Heart right ventricle (tissue), 16 donors: ENCODE results near the gene E2F4. TPM values are rescaled to one million over a fixed set of nuclear protein-coding genes. Genes with fewer than 3 reads are reported as not detected.

Experiments used
- ATAC-seq, 8 donors: fragments of 200-7000 bp; cut with Tn5 transposase; one replicate each; pipeline ENCODE4 v1.9.1; 2020; ENCODE audit warnings: mild to moderate bottlenecking in 8 of 8, moderate library complexity in 8 of 8, moderate number of reproducible peaks in 1 of 8
- DNase-seq, 2 donors: peaks; one replicate each; pipeline ENCODE4 v3.0.0-alpha.2; 2020
- H3K27ac ChIP-seq, 10 donors: fragments of 200-600 bp; sonication (generic) in 2 of 10; one replicate each; pipeline versions ENCODE4 v1.5.0 to v1.8.0; 2020 to 2022; ENCODE audit warnings: mild to moderate bottlenecking in 3 of 10
- H3K27me3 ChIP-seq, 7 donors: fragments of 200-600 bp; one replicate each; pipeline ENCODE4 v1.8.0; 2021 to 2022; ENCODE audit warnings: mild to moderate bottlenecking in 2 of 7
- H3K36me3 ChIP-seq, 9 donors: fragments of 200-600 bp; sonication (generic) in 1 of 9; one replicate each; pipeline versions ENCODE4 v1.5.0 to v1.8.0; 2020 to 2022; ENCODE audit warnings: mild to moderate bottlenecking in 2 of 9
- H3K4me1 ChIP-seq, 9 donors: fragments of 200-600 bp; sonication (generic) in 1 of 9; one replicate each; pipeline versions ENCODE4 v1.5.0 to v1.8.0; 2020 to 2022; ENCODE audit warnings: mild to moderate bottlenecking in 4 of 9
- H3K4me3 ChIP-seq, 10 donors: fragments of 200-600 bp; sonication (generic) in 2 of 10; one replicate each; pipeline versions ENCODE4 v1.5.0 to v1.8.0; 2020 to 2022; ENCODE audit warnings: mild to moderate bottlenecking in 7 of 10, moderate library complexity in 2 of 10
- H3K9me3 ChIP-seq, 11 donors: fragments of 200-600 bp in 10 of 11; sonication (generic) in 2 of 11; one replicate each; pipeline versions ENCODE4 v1.5.0 to v1.8.0; 2013 to 2022; ENCODE audit warnings: mild to moderate bottlenecking in 2 of 11, control low read depth in 1 of 11, moderate library complexity in 1 of 11
- WGBS, 2 donors: extraction: QIAGEN DNeasy Blood & Tissue Kit; methylation state at CpG; one replicate each; pipeline ENCODE4 v1.1.7; 2013; ENCODE audit warnings: inconsistent platforms in 1 of 2; 5-methylcytosine and 5-hydroxymethylcytosine counted together
- intact Hi-C, 10 donors: fragments of 100-400 bp; cut with DNase I; formaldehyde crosslinking; loops; one replicate each; pipeline versions ENCODE4 v1.11.1 to v1.14.2; 2022
- polyA plus RNA-seq, 2 donors: library from polyadenylated mRNA; stranded (reverse); fragments of 200-250 nt; gene quantifications; one replicate each; pipeline ENCODE4 v1.2.3, GENCODE V29; 2013
- total RNA-seq, 10 donors: library from RNA; stranded (reverse); fragmentation: NEBNext Ultra II Directional in 3 of 10; extraction: Animal tissue kit (Norgen Biotek cat#: 25700) in 3 of 10; gene quantifications; one replicate each; pipeline versions ENCODE4 v1.2.1 to v1.2.4, GENCODE V29; 2021 to 2023
- TF ChIP-seq, protein P1 (sequence below), 9 donors: fragments of 200-600 bp; sonication (generic) in 2 of 9; IDR thresholded peaks; one replicate each; pipeline versions ENCODE4 v1.5.0 to v1.8.0; 2021 to 2022; ENCODE audit warnings: antibody characterized with exemption in 9 of 9, mild to moderate bottlenecking in 5 of 9, moderate library complexity in 1 of 9
- donor health status: Arrhythmogenic right ventricular cardiomyopathy.
- donor health status: ischemic (EF 13 %, LVEDD 7.1; RV severe dilation, severe dysfunction).
- donor health status: healthy with polysubstance abuse.
- donor health status: DM: no; HTN: yes; CAD: no.
- donor health status: DM: no; HTN: no; CAD: no.
- donor health status: ischemic (EF 25% LVEDD 6.9; RV normal size, moderate dysfunction).
- donor health status: ischemic (EF 25% LVEDD 5.7; RV mildly dilated, moderate dysfunction).
- donor health status: healthy.
- donor health status: DM: yes; HTN: yes; CAD: no.
- donor health status: Ischemic cardiomyopathy.
- donor health status: ischemic (EF 35%, LVEDD 5.7; RV mildly dilated, moderate dysfunction).
- donor health status: nonischemic (EF 11% LVEDD 7.7; RV severe dilation, severe dysfunction).
- donor health status: DM: yes; HTN: yes; CAD: no.
- donor health status: PGD.
- donor health status: ischemic (EF 29% LVEDD 5.4; RV normal size, mild dysfunction).
- donor health status: nonischemic (EF 23%, LVEDD 6.1; RV moderate dilation, normal function).

Gene E2F4
- total and polyA plus RNA-seq, 12 donors: 21.9 to 45.6 (median 29.8) TPM

DNA sequence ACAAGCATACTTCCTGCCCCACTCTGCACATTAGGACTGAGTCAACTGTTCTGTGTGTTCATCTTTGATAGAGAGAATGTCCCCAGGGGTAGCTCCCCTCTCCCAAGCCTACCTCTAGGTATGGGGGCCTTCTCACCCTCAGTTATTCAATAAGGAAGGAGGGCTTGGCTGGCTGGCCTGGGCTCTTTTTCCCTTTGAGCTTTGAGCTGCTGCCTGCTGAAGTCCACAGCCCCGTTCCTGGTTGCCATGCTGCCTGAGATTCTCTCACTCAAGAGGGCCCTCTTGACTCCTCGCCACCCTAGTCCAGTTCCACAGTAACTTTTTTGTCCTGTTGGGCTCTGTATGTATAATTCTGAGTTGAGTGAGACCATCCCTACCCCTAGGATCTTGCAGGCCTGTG lies 46.2 kb upstream of the E2F4 start:
- Histone ChIP-seq H3K4me1 (peaks cover 0 to 15% (median 3%) of the 10 kb centered on the region in 9 donors), H3K4me3 (no peak overlapping the region), H3K27me3 (peaks cover 0 to 17% (median 0%) of the 10 kb centered on the region in 7 donors), H3K9me3 (no peaks in the 10 kb centered on the region), H3K27ac (no peak overlapping the region), H3K36me3 (peaks cover 0 to 89% (median 48%) of the 10 kb centered on the region in 9 donors)
- intact Hi-C loops: no loop called here
- DNase-seq (no peak), ATAC-seq (no peak)
- WGBS, 2 donors: 82 to 100% methylated on average over 2 of the region's 2 CpGs
- TF ChIP-seq, protein P1, sequence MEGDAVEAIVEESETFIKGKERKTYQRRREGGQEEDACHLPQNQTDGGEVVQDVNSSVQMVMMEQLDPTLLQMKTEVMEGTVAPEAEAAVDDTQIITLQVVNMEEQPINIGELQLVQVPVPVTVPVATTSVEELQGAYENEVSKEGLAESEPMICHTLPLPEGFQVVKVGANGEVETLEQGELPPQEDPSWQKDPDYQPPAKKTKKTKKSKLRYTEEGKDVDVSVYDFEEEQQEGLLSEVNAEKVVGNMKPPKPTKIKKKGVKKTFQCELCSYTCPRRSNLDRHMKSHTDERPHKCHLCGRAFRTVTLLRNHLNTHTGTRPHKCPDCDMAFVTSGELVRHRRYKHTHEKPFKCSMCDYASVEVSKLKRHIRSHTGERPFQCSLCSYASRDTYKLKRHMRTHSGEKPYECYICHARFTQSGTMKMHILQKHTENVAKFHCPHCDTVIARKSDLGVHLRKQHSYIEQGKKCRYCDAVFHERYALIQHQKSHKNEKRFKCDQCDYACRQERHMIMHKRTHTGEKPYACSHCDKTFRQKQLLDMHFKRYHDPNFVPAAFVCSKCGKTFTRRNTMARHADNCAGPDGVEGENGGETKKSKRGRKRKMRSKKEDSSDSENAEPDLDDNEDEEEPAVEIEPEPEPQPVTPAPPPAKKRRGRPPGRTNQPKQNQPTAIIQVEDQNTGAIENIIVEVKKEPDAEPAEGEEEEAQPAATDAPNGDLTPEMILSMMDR (IDR thresholded peaks at IDR 0.05): no peak

DNA sequence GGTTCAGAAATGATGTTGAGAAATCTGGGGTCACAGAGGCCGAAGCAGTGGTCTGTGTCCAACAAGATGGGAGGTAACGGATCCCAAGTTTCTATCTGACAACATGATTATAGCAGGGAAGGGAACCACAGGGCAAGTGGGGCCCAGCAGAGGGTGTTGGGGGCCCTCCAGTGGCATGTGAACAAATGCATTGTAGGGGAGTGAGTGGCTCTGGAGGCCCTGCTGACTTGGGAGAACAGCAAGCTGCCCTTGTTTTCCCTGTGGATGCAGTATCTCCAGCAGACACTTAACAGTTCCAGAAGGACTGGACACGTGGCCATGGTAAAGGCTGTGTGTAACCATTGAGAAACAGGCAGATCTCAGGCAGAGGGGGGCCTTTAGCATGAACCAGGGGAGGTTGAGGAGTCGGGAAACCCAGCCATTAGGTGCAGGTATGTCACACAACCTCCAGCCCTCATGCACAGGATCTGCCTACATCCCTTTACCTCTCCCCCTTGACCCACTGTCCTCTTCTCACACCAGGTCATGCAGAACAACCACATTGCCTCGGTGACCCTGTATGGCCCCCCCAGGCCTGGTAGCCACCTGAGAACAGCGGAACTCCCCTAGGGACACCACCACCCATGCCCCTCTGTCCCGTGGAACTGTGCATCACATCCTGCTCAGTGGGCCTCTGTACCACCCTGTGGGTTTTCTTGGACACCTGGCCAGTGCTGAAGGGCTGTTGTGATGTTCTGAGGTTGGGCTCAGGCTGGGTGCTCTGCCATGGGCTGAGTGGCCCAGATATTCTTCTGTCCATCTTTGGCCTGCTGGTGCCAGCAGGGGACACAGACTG lies 45.2 kb upstream of the E2F4 start:
- DNase-seq (no peak), ATAC-seq (no peak)
- TF ChIP-seq, protein P1 (IDR thresholded peaks at IDR 0.05): no peak
- peaks cover 2 to 22% (median 13%) of the 10 kb centered on the region in 9 donors for H3K4me1 ChIP-seq
- intact Hi-C loops: no loop called here
- no peaks in the 10 kb centered on the region for H3K9me3 ChIP-seq
- peaks cover 0 to 79% (median 41%) of the 10 kb centered on the region in 9 donors for H3K36me3 ChIP-seq
- peaks cover 0 to 27% (median 0%) of the 10 kb centered on the region in 7 donors for H3K27me3 ChIP-seq
- no peak overlapping the region for H3K4me3 ChIP-seq
- no peak overlapping the region for H3K27ac ChIP-seq
- 79 to 86% methylated on average over 7 of the region's 7 CpGs for WGBS, 2 donors

DNA sequence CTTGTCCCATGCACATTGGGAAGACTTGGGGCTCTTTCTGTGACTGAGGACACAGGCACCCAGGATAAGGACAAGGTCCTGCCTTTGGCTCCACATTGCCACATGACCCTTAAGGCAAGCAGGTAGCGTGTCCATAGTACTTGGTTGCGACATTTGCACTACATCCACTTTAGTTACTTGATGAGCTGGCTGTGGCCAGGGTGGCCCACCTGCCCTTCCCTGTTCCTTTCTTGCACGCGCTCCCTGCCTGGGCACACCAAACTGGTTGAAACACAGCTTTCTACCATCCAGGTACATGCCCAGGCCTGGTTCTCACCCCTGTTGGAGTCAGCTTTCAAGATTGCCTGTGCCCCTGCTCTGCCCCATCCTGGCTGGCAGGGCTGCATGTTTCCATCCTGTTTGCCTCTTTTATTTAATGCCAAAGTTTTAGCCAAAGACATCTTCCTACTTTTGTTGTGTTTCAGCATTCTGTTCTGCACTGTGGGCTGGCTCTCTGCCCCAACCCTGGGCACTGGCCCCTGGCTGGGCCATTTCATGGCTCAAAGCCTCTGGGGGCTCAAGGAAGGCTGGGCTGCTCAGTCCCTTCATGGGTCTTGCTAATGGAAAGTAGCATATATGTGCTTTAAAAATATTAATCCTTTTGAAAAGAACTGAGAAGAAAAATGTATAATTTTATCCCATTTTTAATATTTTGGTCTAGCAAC lies 44.4 kb upstream of the E2F4 start:
- no peaks in the 10 kb centered on the region for H3K9me3 ChIP-seq
- DNase-seq: no peak
- peaks cover 0 to 30% (median 0%) of the 10 kb centered on the region in 7 donors for H3K27me3 ChIP-seq
- intact Hi-C loops: no loop called here
- WGBS, 2 donors: 96 to 98% methylated on average over 4 of the region's 4 CpGs
- H3K4me3 ChIP-seq: no peak overlapping the region
- H3K36me3 ChIP-seq: peaks cover 0 to 71% (median 34%) of the 10 kb centered on the region in 9 donors
- H3K4me1 ChIP-seq: peaks cover 2 to 22% (median 13%) of the 10 kb centered on the region in 9 donors
- TF ChIP-seq, protein P1 (IDR thresholded peaks at IDR 0.05): no peak
- H3K27ac ChIP-seq: no peak overlapping the region
- no peak for ATAC-seq

DNA sequence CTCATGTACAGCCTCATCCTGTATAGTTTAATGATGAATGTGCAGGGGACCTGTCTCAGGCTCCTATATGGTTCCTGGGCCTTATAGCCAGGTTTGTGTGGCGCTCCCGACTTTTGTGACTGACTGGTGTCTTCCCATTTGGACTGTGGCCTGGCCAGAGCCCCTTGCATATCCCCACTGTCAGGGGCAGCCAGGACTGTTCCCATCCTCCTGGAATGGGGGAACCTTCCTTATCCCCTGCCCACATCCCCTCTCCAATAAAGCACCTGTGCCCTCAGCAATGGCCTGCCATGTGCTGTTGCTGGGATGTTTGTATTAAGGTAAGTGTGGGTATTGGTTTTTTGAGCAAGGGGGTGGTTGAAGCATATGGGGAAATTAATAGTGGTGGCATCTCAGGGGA lies 43.7 kb upstream of the E2F4 start:
- Histone ChIP-seq H3K27ac (no peak overlapping the region), H3K27me3 (peaks cover 0 to 30% (median 0%) of the 10 kb centered on the region in 7 donors), H3K4me1 (peaks cover 2 to 22% (median 13%) of the 10 kb centered on the region in 9 donors), H3K4me3 (no peak overlapping the region), H3K9me3 (no peaks in the 10 kb centered on the region), H3K36me3 (peaks cover 0 to 64% (median 28%) of the 10 kb centered on the region in 9 donors)
- no peak for DNase-seq
- TF ChIP-seq, protein P1 (IDR thresholded peaks at IDR 0.05): no peak
- intact Hi-C loops: no loop called here
- no peak for ATAC-seq
- WGBS, 2 donors: 96 to 97% methylated on average over 2 of the region's 2 CpGs
